WTC11 (cell line): Measurements from ENCODE around the gene PBX4. TPM values are rescaled to one million over a fixed set of nuclear protein-coding genes. Genes with fewer than 3 reads are reported as not detected.
"Not testable (repeated sequence)": the region's sequence is repeated elsewhere in the genome, so short reads cannot be mapped to it uniquely, and the experiment has no call there.

Experiments
- ATAC-seq: fragments of 200-7000 bp; cut with Tn5 transposase; 2 replicates; pipeline ENCODE4 v1.10.0; 2021; ENCODE audit warnings: mild to moderate bottlenecking, moderate library complexity
- CTCF ChIA-PET: fragments of 300-600 bp; sonication (Branson Sonifier 250); formaldehyde crosslinking; loops from one replicate; lab custom pipeline; 2021; ENCODE audit warnings: antibody characterized with exemption; lab: Charles Lee
- POLR2A ChIA-PET: fragments of 350-600 bp; sonication (Branson Sonifier 250); formaldehyde crosslinking; loops from one replicate; lab custom pipeline; 2021; ENCODE audit warnings: antibody characterized with exemption; lab: Charles Lee
- DNase-seq: peaks from one replicate; pipeline ENCODE4 v3.0.0; 2021; ENCODE audit warnings: low spot score
- H3K27ac Mint-ChIP-seq: 2 replicates; pipeline ENCODE4 v1.8.0; 2021; ENCODE audit warnings: mixed read lengths
- H3K27me3 Mint-ChIP-seq: 2 replicates; pipeline ENCODE4 v1.8.0; 2021; ENCODE audit warnings: low read depth, mild to moderate bottlenecking, moderate library complexity, mixed read lengths
- H3K36me3 Mint-ChIP-seq: 2 replicates; pipeline ENCODE4 v1.8.0; 2021; ENCODE audit warnings: mixed read lengths
- H3K4me1 Mint-ChIP-seq: 2 replicates; pipeline ENCODE4 v1.8.0; 2022; ENCODE audit warnings: mixed read lengths
- H3K4me3 Mint-ChIP-seq: 2 replicates; pipeline ENCODE4 v1.8.0; 2021; ENCODE audit warnings: mild to moderate bottlenecking, moderate library complexity, mixed read lengths
- H3K9me3 Mint-ChIP-seq: 2 replicates; pipeline ENCODE4 v1.8.0; 2021; ENCODE audit warnings: mixed read lengths
- CBFB ChIP-seq: sonication (generic); formaldehyde crosslinking; IDR thresholded peaks from 2 replicates; pipeline ENCODE4 v1.8.1; 2022; ENCODE audit warnings: mild to moderate bottlenecking, low read depth, missing genetic modification reagents
- ETV6 ChIP-seq: sonication (generic); formaldehyde crosslinking; IDR thresholded peaks from 2 replicates; pipeline ENCODE4 v1.8.1; 2022; ENCODE audit warnings: mild to moderate bottlenecking, missing genetic modification reagents
- HMGA2 ChIP-seq: fragments of 250-450 bp; sonication (Bioruptor Pico); IDR thresholded peaks from 2 replicates; pipeline ENCODE4 v1.4.0; 2021; ENCODE audit warnings: mild to moderate bottlenecking, moderate library complexity
- NFE2L1 ChIP-seq: sonication (generic); formaldehyde crosslinking; IDR thresholded peaks from 2 replicates; pipeline ENCODE4 v1.8.1; 2023; ENCODE audit warnings: missing genetic modification reagents
- PRDM15 ChIP-seq: sonication (generic); formaldehyde crosslinking; IDR thresholded peaks from 2 replicates; pipeline ENCODE4 v1.8.0; 2022; ENCODE audit warnings: missing genetic modification reagents
- USF1 ChIP-seq: sonication (generic); formaldehyde crosslinking; IDR thresholded peaks from 2 replicates; pipeline ENCODE4 v1.8.0; 2022; ENCODE audit warnings: mild to moderate bottlenecking, missing genetic modification reagents
- ZNF121 ChIP-seq: sonication (generic); formaldehyde crosslinking; IDR thresholded peaks from 2 replicates; pipeline ENCODE4 v1.8.0; 2023; ENCODE audit warnings: missing genetic modification reagents
- ZNF219 ChIP-seq: sonication (generic); formaldehyde crosslinking; IDR thresholded peaks from 2 replicates; pipeline ENCODE4 v1.8.0; 2023; ENCODE audit warnings: missing genetic modification reagents, mild to moderate bottlenecking, borderline replicate concordance
- ZNF317 ChIP-seq: sonication (generic); formaldehyde crosslinking; IDR thresholded peaks from 2 replicates; pipeline ENCODE4 v1.8.1; 2023; ENCODE audit warnings: low read depth, mild to moderate bottlenecking, moderate library complexity, missing genetic modification reagents, borderline replicate concordance
- ZNF396 ChIP-seq: fragments of 250-450 bp; sonication (Bioruptor Pico); IDR thresholded peaks from 2 replicates; pipeline ENCODE4 v1.8.0; 2021; ENCODE audit warnings: mild to moderate bottlenecking, moderate library complexity, borderline replicate concordance
- total RNA-seq: library from RNA; stranded (reverse); gene quantifications from 3 replicates; pipeline ENCODE4 v1.2.3, GENCODE V29; 2021
- TF ChIP-seq, protein P1 (sequence below): sonication (generic); formaldehyde crosslinking; IDR thresholded peaks from 2 replicates; pipeline ENCODE4 v1.8.1; 2023; ENCODE audit warnings: mild to moderate bottlenecking, missing genetic modification reagents
- TF ChIP-seq, protein P2 (sequence below): sonication (generic); formaldehyde crosslinking; IDR thresholded peaks from 2 replicates; pipeline ENCODE4 v1.8.1; 2023; ENCODE audit warnings: mild to moderate bottlenecking, missing genetic modification reagents, moderate library complexity

Gene PBX4
- total RNA-seq, 1 experiment from 2014 or later: 3.2 TPM

GRCh38 chr19:19610376-19611202 is 7.9 kb downstream of the PBX4 start (continued):
- TF ChIP-seq, protein P1, sequence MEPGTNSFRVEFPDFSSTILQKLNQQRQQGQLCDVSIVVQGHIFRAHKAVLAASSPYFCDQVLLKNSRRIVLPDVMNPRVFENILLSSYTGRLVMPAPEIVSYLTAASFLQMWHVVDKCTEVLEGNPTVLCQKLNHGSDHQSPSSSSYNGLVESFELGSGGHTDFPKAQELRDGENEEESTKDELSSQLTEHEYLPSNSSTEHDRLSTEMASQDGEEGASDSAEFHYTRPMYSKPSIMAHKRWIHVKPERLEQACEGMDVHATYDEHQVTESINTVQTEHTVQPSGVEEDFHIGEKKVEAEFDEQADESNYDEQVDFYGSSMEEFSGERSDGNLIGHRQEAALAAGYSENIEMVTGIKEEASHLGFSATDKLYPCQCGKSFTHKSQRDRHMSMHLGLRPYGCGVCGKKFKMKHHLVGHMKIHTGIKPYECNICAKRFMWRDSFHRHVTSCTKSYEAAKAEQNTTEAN (CRISPR knock-in tag): no peak
- TF ChIP-seq ZNF396 (CRISPR knock-in tag): no peak
- TF ChIP-seq, protein P2, sequence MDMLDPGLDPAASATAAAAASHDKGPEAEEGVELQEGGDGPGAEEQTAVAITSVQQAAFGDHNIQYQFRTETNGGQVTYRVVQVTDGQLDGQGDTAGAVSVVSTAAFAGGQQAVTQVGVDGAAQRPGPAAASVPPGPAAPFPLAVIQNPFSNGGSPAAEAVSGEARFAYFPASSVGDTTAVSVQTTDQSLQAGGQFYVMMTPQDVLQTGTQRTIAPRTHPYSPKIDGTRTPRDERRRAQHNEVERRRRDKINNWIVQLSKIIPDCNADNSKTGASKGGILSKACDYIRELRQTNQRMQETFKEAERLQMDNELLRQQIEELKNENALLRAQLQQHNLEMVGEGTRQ (CRISPR knock-in tag): no peak

- H3K9me3 Mint-ChIP-seq, DNase-seq, H3K27ac Mint-ChIP-seq, POLR2A ChIA-PET, H3K36me3 Mint-ChIP-seq, ATAC-seq, H3K27me3 Mint-ChIP-seq, H3K4me3 Mint-ChIP-seq: not testable (repeated sequence)
- CTCF ChIA-PET: interaction anchor here (1.8 kb wide), 2 partner anchors 52 to 54 kb away, joined by 4 to 7 read pairs; no protein-coding TSS in a partner anchor
- peaks cover 20% of the 10 kb centered on the region for H3K4me1 Mint-ChIP-seq
Observed at GRCh38 chr19:19606686-19607085, 11.8 kb downstream of the PBX4 start.

GRCh38 chr19:19606021-19606420 is 12.5 kb downstream of the PBX4 start:
- TF ChIP-seq ZNF121 (CRISPR knock-in tag) (no peak), ETV6 (CRISPR knock-in tag) (no peak), ZNF317 (CRISPR knock-in tag) (no peak), PRDM15 (CRISPR knock-in tag) (no peak), ZNF219 (CRISPR knock-in tag) (no peak), CBFB (CRISPR knock-in tag) (no peak), HMGA2 (CRISPR knock-in tag) (no peak), NFE2L1 (CRISPR knock-in tag) (no peak), USF1 (CRISPR knock-in tag) (no peak)
- Mint-ChIP-seq H3K9me3 (no peaks in the 10 kb centered on the region), H3K36me3 (no peaks in the 10 kb centered on the region), H3K4me1 (peaks cover 23% of the 10 kb centered on the region), H3K27me3 (no peaks in the 10 kb centered on the region), H3K27ac (peak overlapping the region; percentile 85), H3K4me3 (no peak overlapping the region)
- CTCF ChIA-PET: interaction anchor here (0.6 to 1.8 kb wide), 3 partner anchors 26 to 53 kb away, joined by 3 to 7 read pairs (median 4); no protein-coding TSS in a partner anchor
- POLR2A ChIA-PET: interaction anchor here (1.0 kb wide), 1 partner anchor 13 kb away, joined by 3 read pairs; the partner anchor contains the start of gene PBX4
- DNase-seq (no peak), ATAC-seq (no peak)
